HepG2 (cell line): ENCODE data around the gene TSN. TPM values are rescaled to one million over a fixed set of nuclear protein-coding genes. Genes with fewer than 3 reads are reported as not detected.

ENCODE experiments used
- GATAD1 ChIP-seq: IDR thresholded peaks from 2 replicates; pipeline ENCODE4 v1.6.1; 2016; ENCODE audit warnings: missing genetic modification reagents, missing compliant biosample characterization
- KAT7 ChIP-seq: IDR thresholded peaks from 2 replicates; pipeline ENCODE4 v1.6.1; 2018; ENCODE audit warnings: borderline replicate concordance, missing compliant biosample characterization
- KDM5B ChIP-seq: sonication (generic); formaldehyde crosslinking; IDR thresholded peaks from 2 replicates; pipeline ENCODE4 v1.4.0; 2020; ENCODE audit warnings: missing genetic modification reagents, mild to moderate bottlenecking, borderline replicate concordance
- KMT2B ChIP-seq: IDR thresholded peaks from 2 replicates; pipeline ENCODE4 v1.6.1; 2016; ENCODE audit warnings: missing genetic modification reagents, missing compliant biosample characterization
- MYC ChIP-seq: sonication (generic); formaldehyde crosslinking; IDR thresholded peaks from 2 replicates; pipeline ENCODE4 v1.9.0; 2021; ENCODE audit warnings: missing genetic modification reagents, borderline replicate concordance
- SAFB2 ChIP-seq: sonication (generic); formaldehyde crosslinking; IDR thresholded peaks from 2 replicates; pipeline ENCODE4 v1.5.1; 2020; ENCODE audit warnings: missing genetic modification reagents, low read depth, mild to moderate bottlenecking, borderline replicate concordance
- SP1 ChIP-seq, 2 experiments: fragments of 450-650 bp in 1 of 2; sonication (generic) in 1 of 2; formaldehyde crosslinking in 1 of 2; IDR thresholded peaks; 2 replicates each; pipeline versions ENCODE4 v1.4.0 to v1.6.1; 2016 to 2020; ENCODE audit warnings: missing genetic modification reagents in 1 of 2
- SP2 ChIP-seq: sonication (generic); formaldehyde crosslinking; IDR thresholded peaks from 2 replicates; pipeline ENCODE4 v1.5.1; 2020; ENCODE audit warnings: mild to moderate bottlenecking, missing genetic modification reagents
- ZNF563 ChIP-seq: sonication (generic); formaldehyde crosslinking; IDR thresholded peaks from 2 replicates; pipeline ENCODE4 v1.8.0; 2022; ENCODE audit warnings: mild to moderate bottlenecking, moderate library complexity, missing genetic modification reagents
- polyA plus RNA-seq, 8 experiments: library from polyadenylated mRNA; depleted of rRNA in 3 of 8; stranded (reverse) in 7 of 8; unstranded in 1 of 8; fragments of >200 nt; fragmentation: Illumina TruSeq in 4 of 8; extraction: Trizol in 4 of 8; gene quantifications; 2 replicates each; pipeline versions ENCODE4 v1.2.1 to v1.2.3, GENCODE V29; 2011 to 2016; ENCODE audit warnings: low read depth in 4 of 8, missing spikeins in 1 of 8, mixed read lengths in 1 of 8; ENCODE audit not compliant: insufficient read depth in 1 of 8
- total RNA-seq, 5 experiments: library from RNA; depleted of rRNA; stranded (reverse); fragments of >200 nt; fragmentation: Illumina TruSeq; extraction: Trizol; gene quantifications; 2 replicates each; pipeline ENCODE4 v1.2.3, GENCODE V29; 2016; ENCODE audit warnings: low read depth in 1 of 5
- TF ChIP-seq, protein P1 (sequence below): sonication (generic); formaldehyde crosslinking; IDR thresholded peaks from 2 replicates; pipeline ENCODE4; 2020; ENCODE audit warnings: missing genetic modification reagents, mild to moderate bottlenecking, borderline replicate concordance
- TF ChIP-seq, protein P2 (sequence below): sonication (generic); formaldehyde crosslinking; IDR thresholded peaks from 2 replicates; pipeline ENCODE4 v1.4.0; 2020; ENCODE audit warnings: mild to moderate bottlenecking, missing genetic modification reagents
- TF ChIP-seq, protein P3 (sequence below): sonication (generic); formaldehyde crosslinking; IDR thresholded peaks from 2 replicates; pipeline ENCODE4 v1.4.0; 2020; ENCODE audit warnings: missing genetic modification reagents

TSN gene
- total and polyA plus RNA-seq, 2 of the 13 experiments (the other 11 are each of a cell fraction or from before 2014, with no cell fraction given): 56.4 to 115 TPM

DNA sequence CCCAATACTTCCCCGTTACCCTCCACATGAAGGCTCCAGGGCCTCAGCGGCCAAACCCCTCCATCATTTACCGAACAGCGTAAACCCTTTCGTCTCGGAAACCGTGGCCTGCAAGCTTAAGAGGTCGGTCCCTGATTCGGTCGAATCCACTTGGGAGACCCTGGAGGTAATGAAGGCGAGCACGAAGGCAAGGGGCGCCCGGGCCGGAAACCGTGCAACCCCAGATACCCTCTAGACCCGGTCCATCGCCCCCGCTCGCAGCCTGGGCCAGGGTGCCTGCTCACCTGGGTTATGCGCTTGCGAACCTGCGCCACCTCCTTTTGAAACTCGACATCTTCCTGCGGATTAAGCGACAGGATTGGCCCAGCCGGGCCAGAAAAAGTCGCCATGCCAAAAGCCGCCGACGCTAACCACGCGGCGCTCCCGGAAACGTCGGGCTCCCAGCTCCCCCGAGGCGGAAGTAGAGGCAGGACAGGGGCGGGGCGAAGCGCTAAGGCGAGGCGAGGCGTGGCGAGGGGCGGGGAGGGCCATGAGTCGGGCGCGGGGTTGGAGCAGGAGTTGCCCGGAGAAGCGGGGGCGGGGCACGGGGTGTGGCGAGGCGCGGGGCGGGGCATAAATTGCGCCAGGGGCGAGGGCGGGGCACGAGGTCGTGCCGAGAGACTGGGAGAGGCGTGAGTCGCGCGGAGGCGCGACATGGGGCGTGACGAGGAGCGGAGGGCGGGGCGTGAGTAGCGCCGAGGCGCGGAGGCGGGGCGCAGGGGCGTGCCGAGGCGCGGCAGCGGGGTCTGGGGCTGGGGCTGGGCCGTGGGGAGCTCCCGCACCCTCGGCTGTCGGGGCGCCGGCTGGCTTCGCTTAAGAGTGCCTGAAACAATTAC, 18.8 kb upstream of the TSN start, which contains the start of gene NIFK (continued):
- TF ChIP-seq SP1 (IDR thresholded peaks at IDR 0.05) (no peak), SP1 (CRISPR knock-in tag; IDR thresholded peaks at IDR 0.05) (peak; percentile 85), KDM5B (CRISPR knock-in tag) (peak; percentile 92), KMT2B (CRISPR knock-in tag) (peak; percentile 87), MYC (CRISPR knock-in tag) (peak; percentile 99), ZNF563 (CRISPR knock-in tag) (peak; percentile 46; the same call in 1 of the 2 replicates), SAFB2 (CRISPR knock-in tag) (no peak), GATAD1 (CRISPR knock-in tag) (peak; percentile 91), KAT7 (CRISPR knock-in tag) (peak; percentile 50; the same call in 1 of the 2 replicates), SP2 (CRISPR knock-in tag) (peak; percentile 68)
- TF ChIP-seq, protein P1, sequence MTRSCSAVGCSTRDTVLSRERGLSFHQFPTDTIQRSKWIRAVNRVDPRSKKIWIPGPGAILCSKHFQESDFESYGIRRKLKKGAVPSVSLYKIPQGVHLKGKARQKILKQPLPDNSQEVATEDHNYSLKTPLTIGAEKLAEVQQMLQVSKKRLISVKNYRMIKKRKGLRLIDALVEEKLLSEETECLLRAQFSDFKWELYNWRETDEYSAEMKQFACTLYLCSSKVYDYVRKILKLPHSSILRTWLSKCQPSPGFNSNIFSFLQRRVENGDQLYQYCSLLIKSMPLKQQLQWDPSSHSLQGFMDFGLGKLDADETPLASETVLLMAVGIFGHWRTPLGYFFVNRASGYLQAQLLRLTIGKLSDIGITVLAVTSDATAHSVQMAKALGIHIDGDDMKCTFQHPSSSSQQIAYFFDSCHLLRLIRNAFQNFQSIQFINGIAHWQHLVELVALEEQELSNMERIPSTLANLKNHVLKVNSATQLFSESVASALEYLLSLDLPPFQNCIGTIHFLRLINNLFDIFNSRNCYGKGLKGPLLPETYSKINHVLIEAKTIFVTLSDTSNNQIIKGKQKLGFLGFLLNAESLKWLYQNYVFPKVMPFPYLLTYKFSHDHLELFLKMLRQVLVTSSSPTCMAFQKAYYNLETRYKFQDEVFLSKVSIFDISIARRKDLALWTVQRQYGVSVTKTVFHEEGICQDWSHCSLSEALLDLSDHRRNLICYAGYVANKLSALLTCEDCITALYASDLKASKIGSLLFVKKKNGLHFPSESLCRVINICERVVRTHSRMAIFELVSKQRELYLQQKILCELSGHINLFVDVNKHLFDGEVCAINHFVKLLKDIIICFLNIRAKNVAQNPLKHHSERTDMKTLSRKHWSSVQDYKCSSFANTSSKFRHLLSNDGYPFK: peak; percentile 92
- TF ChIP-seq, protein P2, sequence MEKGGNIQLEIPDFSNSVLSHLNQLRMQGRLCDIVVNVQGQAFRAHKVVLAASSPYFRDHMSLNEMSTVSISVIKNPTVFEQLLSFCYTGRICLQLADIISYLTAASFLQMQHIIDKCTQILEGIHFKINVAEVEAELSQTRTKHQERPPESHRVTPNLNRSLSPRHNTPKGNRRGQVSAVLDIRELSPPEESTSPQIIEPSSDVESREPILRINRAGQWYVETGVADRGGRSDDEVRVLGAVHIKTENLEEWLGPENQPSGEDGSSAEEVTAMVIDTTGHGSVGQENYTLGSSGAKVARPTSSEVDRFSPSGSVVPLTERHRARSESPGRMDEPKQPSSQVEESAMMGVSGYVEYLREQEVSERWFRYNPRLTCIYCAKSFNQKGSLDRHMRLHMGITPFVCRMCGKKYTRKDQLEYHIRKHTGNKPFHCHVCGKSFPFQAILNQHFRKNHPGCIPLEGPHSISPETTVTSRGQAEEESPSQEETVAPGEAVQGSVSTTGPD (CRISPR knock-in tag): peak; percentile 67; the same call in 1 of the 2 replicates
- TF ChIP-seq, protein P3, sequence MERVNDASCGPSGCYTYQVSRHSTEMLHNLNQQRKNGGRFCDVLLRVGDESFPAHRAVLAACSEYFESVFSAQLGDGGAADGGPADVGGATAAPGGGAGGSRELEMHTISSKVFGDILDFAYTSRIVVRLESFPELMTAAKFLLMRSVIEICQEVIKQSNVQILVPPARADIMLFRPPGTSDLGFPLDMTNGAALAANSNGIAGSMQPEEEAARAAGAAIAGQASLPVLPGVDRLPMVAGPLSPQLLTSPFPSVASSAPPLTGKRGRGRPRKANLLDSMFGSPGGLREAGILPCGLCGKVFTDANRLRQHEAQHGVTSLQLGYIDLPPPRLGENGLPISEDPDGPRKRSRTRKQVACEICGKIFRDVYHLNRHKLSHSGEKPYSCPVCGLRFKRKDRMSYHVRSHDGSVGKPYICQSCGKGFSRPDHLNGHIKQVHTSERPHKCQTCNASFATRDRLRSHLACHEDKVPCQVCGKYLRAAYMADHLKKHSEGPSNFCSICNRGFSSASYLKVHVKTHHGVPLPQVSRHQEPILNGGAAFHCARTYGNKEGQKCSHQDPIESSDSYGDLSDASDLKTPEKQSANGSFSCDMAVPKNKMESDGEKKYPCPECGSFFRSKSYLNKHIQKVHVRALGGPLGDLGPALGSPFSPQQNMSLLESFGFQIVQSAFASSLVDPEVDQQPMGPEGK: peak; percentile 70
